T1000 (cell line): ENCODE results near the gene ERC2.
"Not testable (repeated sequence)": the region's sequence is repeated elsewhere in the genome, so short reads cannot be mapped to it uniquely, and the experiment has no call there.

Source experiments
- DNase-seq: peaks from one replicate; lab custom pipeline; 2025; ENCODE audit warnings: mixed read lengths; lab: John Stamatoyannopoulos, UW

ERC2 gene

DNA sequence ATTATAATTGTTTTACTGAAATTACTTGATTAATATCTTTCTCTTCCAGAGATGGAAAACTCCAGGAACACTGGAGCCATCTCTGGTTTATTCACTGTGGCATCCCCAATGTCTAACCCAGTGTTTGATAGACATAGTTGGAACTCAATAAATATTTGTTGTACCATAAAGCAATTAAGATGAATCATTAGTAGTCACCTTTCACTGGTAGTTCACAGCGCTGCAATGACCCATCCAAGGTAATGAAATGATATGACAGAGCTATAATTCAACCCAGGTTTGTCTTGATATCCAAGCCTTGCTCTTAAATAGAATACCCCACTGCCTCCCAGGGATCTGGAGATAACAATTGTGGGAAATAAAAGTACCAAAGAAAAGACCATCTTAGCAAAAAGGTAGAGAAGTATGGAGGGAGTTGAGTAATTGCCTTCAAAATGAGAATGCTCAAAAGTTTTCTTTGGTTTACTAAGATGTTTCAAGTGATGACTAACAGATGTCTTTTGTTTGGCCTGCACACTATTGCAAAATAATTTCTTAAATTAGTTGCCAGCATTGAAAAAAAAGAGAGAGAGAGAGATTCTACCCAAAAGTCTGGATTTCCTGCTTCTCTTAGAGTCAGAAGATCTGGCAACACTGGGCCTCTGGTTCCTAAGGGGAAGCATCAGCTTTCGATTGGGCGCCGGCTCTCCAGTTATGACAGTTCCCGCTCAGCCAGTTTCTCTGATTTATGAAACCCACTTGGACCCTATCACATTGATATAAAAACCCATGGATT, 348.5 kb downstream of the ERC2 start:
- no peak for DNase-seq

DNA sequence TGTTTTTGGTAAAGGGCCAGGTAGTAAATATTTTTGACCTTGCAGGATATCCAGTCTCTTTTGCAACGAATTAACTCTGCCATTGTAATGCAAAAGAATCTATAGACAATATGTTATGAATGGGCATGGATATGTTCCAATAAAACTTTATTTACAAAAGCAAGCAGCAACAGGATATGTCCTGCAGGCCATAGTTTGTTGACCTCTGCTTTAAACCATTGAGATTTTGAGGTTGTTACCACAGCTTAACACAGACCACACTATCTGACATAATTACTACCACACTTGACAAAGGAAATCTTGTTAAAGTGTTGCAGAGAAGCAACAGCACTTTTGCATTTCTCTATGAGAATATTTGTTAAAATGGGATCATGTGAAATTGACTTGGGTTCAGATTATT, 349.3 kb downstream of the ERC2 start:
- DNase-seq = no peak

- no peak for DNase-seq
Measured at GRCh38 chr3:56115698-56116097, 352.6 kb downstream of the ERC2 start.

- DNase-seq = no peak
Measured at GRCh38 chr3:56115199-56115598, 353.1 kb downstream of the ERC2 start.

DNA sequence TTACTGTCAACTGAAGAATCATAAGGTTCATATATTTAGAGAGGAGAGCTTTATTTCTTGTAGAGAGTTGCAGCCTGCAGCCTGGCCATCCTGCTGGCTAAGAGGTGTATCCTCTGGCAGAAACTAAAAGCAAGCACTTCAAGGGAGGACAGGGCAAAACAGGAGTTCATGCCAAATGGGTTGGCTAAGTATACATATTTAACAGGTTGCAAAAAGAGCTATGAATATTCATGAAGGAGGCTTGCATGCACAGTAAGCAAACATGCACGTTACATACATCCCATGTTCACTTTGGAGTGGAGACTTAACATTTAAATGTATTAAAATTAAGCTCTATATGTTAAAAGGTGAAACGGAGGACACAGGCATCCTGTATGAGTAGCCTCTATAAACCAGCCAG, 354.4 kb downstream of the ERC2 start:
- DNase-seq = no peak

- DNase-seq = no peak
Measured at GRCh38 chr3:56113231-56113630, 355.0 kb downstream of the ERC2 start.

GRCh38 chr3:56111606-56112304, 356.5 kb downstream of the ERC2 start:
- no peak for DNase-seq

DNA sequence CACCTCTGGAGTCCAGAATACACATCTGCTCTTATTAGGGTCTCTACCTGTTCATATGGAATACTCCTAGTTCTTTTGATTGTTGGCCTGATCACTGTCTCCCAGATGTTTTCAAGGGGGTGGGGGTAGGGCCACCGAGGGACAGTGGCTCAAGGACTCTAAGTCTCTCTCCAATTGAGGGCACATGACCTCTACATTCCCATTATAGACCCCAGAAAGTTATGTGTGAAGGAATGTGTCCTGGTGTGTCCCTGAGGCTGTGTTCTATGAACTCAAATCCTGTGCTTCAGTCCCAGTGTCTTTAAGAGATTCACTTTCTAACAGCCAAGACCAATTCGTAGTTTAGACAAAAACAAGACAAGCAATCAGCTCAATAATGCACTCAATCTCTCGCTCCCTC, 357.4 kb downstream of the ERC2 start:
- DNase-seq = no peak

DNA sequence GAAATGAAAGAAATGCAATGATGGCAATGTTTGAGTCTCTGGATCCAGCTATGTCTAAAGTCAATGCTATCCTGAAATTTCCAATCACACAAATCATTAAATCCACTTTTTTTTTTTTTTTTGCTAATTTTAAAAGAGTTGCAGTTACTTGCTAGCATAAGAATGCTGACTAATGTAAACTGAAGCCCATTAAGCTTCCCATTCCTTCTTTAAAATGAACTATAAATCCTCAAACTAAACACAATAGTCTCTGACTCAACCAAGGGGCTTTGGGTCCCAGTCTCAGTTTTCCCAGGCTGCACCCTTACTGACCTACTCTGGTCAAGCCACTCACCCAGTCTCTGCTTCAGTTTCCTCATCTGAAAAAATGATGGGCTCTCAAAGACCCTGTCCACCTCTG, 361.1 kb downstream of the ERC2 start:
- DNase-seq = no peak

DNA sequence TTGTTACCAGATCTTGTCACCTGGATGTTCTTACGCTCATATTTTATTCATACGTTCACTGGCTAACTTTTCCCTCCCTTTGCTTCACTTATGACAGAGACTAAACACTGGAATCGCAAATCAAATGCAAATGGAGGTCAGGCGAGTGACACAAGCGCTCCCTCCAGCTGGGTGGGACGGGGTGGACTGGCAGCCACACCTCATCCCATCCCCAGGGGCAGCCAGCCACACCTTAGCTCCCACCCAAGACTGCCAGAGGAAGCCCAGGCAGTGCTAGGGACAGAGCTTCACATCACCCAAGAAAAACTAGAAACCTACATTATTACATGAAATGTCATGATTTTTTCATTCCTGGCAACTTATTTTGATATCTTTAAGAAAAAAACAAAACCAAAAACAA, 366.2 kb downstream of the ERC2 start:
- DNase-seq = no peak

GRCh38 chr3:56101576-56101975, 366.7 kb downstream of the ERC2 start:
- no peak for DNase-seq

- DNase-seq = no peak
Measured at GRCh38 chr3:56096999-56097398, 371.3 kb downstream of the ERC2 start.

DNA sequence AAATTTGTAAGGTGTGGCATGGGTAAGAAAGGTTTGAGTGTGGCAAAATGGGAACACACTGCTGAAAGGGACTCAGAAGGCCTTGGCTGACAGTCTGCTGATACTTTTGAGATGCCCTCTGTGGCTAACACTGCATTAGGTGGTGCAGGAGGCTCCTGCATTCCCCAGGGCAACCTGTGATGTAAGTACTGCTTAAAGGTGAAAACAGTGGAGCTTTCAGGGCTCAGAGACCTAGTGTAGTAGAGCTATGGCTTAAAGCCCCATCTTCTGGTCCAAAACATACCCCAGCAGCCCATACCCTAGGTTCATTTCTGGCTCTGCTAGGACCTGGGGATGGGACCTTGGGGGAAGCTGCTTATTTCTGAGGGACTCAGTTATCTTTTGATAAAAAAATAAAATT, 374.1 kb downstream of the ERC2 start:
- no peak for DNase-seq

DNA sequence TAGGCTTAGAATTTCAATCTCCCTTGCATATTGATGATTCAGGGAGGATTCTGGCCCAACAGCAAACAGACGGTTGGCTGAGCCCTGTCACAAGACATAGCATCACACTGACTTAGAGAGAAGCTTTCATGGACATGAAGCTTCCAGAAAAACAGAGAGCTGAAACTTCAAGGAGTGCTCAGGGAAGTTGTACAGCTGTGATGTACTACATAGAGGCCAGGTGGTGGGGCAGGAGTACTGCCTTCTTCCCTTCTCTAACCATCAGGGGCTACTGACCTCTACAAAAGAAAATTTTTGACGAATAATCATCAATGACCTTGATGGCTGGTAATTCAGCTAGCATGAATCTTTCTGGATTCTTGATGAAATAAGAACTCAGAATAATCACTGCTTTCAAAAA, 378.5 kb downstream of the ERC2 start:
- no peak for DNase-seq

DNA sequence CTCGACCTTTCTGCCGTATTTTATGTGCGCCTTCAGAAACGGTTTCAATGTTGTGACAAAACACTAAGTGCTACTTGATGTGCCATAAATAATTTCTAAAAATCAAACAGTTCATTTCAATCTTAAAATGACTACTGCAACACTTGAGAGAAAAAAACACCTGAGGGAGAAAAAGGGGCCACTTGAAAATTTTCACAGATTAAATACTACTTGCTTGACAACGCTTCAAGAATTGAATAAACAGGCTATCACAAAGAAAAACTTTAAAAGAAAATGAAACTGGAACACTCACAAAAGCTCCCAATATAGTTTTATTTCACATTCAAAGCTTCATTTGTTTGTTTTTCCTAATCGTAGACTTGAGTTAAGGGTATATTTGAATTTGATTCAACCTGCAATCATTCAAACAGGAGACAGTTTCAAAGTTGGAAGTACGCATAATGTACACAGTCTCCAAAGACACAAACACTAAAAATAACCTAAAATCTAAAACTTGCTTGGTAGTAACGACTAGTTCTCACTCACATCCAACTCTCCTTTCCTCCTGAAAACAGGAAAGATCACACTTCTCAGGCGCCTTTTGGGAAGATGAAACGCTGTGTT, 380.7 kb downstream of the ERC2 start:
- DNase-seq = no peak

- DNase-seq = no peak
Measured at GRCh38 chr3:56086355-56086754, 381.9 kb downstream of the ERC2 start.

DNA sequence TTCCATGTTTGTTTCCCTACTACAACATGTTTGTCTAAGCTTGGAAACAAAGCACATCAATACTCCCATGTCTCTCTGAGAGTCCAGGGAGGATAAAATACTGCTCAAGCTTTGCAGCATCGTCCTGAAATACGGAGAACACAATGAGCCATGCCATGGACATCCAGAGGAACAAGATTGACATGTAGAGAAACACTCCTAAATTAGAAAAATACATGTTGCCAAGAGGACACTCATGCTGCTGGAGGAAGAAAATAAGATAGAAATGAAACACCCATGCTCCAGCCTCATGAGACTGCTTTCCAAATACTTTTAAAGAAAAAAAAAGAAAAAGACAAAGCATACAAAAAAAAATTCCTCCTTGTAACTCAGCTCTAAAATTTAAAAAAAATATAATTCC, 387.0 kb downstream of the ERC2 start:
- no peak for DNase-seq

GRCh38 chr3:56076746-56077145, 391.5 kb downstream of the ERC2 start:
- DNase-seq = no peak

DNA sequence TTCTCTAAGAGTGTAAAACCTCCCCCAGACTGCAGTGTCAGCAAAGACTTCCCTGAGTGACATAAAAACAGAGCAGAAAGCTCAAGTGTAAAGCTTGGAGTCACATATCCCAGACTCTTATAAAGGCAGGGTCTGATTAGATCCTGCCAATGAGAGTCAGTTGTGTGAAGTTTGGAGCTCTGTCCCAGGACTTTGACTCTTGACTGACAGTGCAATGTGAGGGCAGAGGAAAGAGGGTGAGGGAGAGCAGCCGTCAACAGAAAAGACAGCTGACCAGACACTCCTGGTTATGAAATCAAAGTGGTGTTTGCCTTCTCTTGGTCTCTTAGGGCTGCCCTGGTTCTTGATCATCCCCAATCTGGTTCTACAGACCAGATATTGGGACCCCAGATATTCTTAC, 393.2 kb downstream of the ERC2 start:
- no peak for DNase-seq

DNA sequence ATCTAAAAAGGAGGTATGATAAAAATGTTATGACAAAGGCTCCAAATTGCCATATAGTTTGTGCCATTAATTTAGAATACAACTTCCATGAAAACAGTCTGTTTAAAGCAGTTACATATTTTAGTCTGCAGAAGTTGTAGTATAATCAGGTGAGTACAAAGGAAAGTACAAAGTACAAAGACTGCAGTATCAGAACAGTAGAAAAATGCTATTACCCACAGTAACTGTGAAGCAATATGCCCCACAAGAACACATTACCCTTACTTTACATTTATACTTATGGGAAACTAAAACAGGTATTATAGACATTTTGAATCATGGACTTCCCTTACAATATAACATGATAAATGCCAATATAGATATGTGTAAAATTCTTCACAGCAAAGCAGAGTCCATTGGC, 398.5 kb downstream of the ERC2 start:
- no peak for DNase-seq

GRCh38 chr3:56066405-56066804, 401.9 kb downstream of the ERC2 start:
- not testable (repeated sequence) for DNase-seq

DNA sequence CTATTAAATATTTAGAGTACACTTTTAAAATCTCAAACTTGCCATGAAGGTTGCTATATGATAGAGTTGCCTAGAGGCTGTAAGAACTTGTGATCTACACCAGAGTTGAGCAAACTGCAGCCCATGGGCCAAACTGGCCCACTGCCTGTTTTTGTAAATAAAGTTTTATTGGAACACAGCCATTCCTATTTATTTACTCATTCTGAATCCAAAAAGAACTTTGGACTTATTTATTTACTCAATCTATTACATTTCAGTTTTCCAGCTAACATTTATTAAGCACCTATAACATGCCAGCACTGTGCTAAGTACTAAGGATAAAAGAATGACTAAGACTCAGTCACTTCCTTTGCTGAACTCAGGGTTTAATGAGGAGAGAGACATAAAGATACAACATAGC, 403.6 kb downstream of the ERC2 start:
- no peak for DNase-seq

DNA sequence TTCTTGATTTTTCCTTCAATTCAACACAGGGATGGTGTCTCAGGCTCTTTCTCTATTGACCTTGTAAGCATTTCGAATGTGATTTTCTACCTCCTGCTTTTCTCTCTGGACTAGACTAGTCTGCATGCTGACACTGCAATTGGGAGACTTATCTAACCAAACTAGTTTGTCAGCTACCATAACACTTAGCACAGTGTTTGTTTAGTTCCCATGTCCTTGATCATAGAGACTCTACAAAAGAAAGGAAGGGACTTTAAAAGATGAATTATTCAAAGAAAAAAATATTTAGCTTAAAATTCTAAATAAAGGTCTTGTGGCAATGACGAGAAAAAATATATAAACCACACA, 407.0 kb downstream of the ERC2 start:
- no peak for DNase-seq
